GM18508 (cell line): ENCODE results near the gene UGT1A3.

ENCODE experiments used
- ATAC-seq: cut with Tn5 transposase; IDR thresholded peaks from one replicate; pipeline ENCODE4 v1.9.1; 2021; ENCODE audit warnings: moderate number of reproducible peaks; ENCODE audit not compliant: insufficient read depth, unreplicated experiment

Gene UGT1A3

GRCh38 chr2:233811732-233812131, 82.9 kb downstream of the UGT1A3 start:
- ATAC-seq = no peak

GRCh38 chr2:233813236-233814055, 84.6 kb downstream of the UGT1A3 start:
- no peak for ATAC-seq

DNA sequence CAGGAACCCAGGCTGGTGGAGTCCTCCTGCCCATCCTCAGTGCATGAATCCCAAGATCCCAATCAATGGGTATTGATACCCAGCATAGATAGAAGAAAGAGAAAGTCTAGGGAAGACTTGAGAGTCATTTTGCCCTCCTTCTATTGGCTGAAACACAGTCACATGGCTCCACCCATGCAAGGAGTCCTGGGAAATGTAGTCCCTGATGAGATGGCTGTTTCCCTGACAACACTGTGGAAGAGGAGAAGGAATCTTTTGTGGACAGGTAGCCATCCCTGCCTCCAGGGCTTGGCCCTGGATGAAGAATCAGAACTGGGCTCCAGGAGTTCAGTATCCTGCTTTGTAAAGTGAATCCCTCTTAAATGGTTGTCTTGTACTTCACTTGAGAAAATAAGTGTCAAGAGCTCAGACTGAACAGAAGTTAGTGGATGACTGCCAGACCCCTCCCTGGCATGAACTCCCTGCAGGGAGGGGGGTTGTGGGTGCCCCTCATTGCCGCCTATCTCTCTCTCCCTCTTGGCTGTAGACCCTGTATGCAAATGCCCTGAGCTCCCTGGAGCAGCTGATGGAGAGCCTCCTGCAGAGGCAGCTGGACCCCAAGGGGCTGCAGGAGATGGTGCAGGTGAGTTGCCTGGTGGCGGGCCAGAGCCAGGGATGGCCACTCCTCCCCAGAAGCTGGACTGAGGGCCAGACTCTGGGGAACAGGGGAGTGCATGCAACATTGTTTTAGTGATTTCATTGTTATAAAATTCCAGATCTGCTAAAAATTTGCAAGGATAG, 85.4 kb downstream of the UGT1A3 start:
- ATAC-seq = no peak

- no peak for ATAC-seq
These were observed 87.0 kb downstream of the UGT1A3 start for GRCh38 chr2:233815861-233816260.

- no peak for ATAC-seq
These were observed 87.5 kb downstream of the UGT1A3 start for GRCh38 chr2:233816334-233816733.

- no peak for ATAC-seq
These were observed 87.9 kb downstream of the UGT1A3 start for GRCh38 chr2:233816771-233817170.

DNA sequence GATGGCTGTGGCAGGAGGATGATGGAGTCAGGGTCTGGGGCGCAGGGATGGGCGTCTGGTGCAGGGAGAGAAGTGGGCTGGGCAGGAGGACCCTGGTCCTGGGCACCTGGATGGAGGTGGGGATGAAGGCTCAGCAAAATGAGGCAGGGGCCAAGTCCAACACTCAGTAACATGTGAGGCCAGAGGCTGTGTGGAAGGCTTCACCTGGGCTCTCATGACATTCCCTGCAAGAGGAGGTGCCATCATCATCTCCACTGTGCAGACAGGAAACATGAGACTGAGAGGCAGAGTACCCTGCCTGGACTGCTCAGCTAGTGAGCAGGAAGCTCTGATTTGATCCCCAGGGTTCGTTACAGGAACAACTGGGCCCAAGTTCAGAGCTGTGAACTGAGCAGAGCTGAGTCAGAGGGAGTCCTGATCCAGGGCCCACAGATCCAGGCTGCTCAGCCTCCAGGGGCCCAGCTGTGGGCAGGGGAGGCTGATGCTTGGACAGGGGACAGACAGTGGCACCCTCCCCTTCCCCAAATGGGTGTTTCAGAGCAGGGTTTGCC, 88.6 kb downstream of the UGT1A3 start:
- no peak for ATAC-seq

- ATAC-seq = no peak
These were observed 89.3 kb downstream of the UGT1A3 start for GRCh38 chr2:233817995-233818638.

GRCh38 chr2:233818639-233819621, 90.1 kb downstream of the UGT1A3 start:
- no peak for ATAC-seq

GRCh38 chr2:233819884-233820773, 91.3 kb downstream of the UGT1A3 start:
- no peak for ATAC-seq

DNA sequence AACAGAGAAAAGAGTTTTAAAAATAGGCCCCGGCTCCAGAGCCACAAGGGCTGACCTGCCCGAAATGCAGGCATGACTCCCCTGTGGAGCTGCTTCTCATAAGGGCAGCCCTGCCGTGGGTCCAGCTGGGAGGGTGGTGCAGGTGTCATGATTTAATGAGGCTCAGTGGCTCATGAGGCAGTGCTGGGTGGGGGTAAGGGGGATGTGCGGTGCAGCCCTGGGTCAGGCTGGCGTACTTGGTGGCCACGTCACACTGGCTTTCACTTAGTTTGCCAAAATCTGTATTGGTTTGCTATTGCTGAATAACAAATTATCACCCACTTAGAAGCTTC, 91.9 kb downstream of the UGT1A3 start:
- no peak for ATAC-seq

- no peak for ATAC-seq
These were observed 92.4 kb downstream of the UGT1A3 start for GRCh38 chr2:233821196-233821595.

GRCh38 chr2:233821709-233822100, 92.9 kb downstream of the UGT1A3 start:
- no peak for ATAC-seq

GRCh38 chr2:233822101-233822771, 93.4 kb downstream of the UGT1A3 start:
- no peak for ATAC-seq
